ENCODE results near the gene GRIK3.

- TF ChIP-seq ATF2 (CRISPR knock-in tag; IDR thresholded peaks at IDR 0.05; ENCODE audit: borderline replicate concordance, low read depth) (no peak), CTCF (IDR thresholded peaks at IDR 0.05) (no peak), CDX4 (CRISPR knock-in tag; IDR thresholded peaks at IDR 0.05; ENCODE audit: borderline replicate concordance) (no peak), NR1H2 (CRISPR knock-in tag; IDR thresholded peaks at IDR 0.05) (no peak)
Observed at GRCh38 chr1:36911561-36912364, 122.6 kb downstream of the GRIK3 start.

Data from WTC11 (cell line).